Measurements from ENCODE around the gene KRT4.

The KRT4 gene

GRCh38 chr12:52794479-52795331, 19.2 kb downstream of the KRT4 start:
- in situ Hi-C loops (cut with MboI; ENCODE audit: low sequenced_read_pairs) = loop anchor here (10.0 kb wide), 1 partner anchor 70 kb away; no protein-coding TSS in a partner anchor

DNA sequence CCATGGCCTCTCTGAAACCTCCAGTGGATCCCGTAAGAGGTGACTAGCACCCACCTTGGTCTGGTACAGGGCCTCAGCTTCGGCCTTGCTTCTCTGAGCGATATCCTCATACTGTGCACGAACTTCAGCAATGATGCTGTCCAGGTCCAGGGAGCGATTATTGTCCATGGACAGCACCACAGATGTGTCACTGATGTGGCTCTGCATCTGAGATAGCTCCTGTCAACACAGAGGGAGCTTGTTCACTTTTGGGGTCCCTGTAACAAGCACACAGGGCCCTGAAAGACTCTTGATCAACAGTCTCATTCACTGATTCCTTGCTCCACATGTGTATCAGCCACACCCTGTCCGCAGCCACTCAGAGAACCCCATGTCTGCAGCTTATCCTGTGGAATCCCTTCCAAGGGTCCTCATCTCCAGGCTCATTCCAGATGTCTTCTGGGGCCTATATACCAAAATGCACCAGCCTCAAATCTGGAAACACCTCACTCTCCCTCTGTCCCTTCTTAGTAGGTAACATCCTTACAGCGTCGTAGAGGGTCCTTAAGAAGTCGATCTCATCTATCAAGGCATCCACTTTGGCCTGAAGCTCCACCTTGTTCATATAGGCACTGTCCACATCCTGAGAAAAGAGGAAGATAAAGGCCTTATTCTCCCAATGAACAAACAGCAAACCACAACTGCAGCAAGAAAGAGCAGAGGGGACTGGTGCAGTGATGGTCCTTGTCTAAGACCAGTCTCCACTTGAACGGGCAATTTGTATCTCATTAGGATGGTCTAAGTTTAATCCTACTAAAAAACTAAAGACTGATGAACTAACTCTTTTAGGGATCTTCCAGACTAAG, 21.5 kb downstream of the KRT4 start:
- in situ Hi-C loops (cut with MboI; ENCODE audit: low sequenced_read_pairs) = loop anchor here (10.0 kb wide), 1 partner anchor 72 kb away; no protein-coding TSS in a partner anchor

GRCh38 chr12:52791271-52792184, 22.4 kb downstream of the KRT4 start:
- in situ Hi-C loops (cut with MboI; ENCODE audit: low sequenced_read_pairs) = loop anchor here (10.0 kb wide), 1 partner anchor 73 kb away; no protein-coding TSS in a partner anchor

DNA sequence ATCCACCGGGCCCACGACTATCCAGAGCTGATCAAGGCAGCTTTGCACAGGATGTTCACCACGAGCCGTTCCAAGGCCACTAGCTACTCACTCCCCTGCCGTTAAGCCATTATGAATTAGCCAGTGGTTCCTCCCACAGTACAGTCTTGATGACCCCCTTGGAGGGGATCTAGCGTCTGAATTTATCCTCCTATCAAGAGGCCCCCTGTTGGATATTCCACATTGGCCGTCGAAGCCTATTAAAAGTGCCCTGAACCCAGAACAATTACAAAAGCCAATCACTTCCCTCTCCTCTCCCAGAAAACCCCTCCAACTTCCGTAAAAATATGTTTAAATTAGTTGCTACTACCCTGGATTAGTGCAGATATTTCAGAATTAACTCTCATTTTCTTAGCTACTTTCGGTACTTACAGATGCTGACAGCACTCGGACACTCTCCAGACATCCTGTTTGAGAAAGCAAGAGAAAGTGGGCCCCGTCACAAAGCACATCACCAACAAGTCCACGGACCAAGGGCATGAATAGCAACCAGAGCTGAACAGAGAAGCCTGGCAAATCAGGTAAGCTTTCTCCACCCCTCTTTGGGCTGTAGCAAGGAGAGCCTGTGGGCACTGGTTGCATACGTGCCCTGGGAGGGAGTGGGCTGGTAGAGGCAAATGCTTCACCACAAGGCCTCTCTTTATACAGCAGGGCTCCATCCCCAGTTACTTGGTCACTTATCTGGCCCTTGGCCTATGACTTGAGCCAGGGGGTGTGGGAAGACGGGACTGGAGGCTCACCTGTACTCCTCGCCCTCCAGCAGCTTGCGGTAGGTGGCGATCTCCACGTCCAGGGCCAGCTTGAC, 23.3 kb downstream of the KRT4 start:
- in situ Hi-C loops (cut with MboI; ENCODE audit: low sequenced_read_pairs) = loop anchor here (10.0 kb wide), 1 partner anchor 74 kb away; no protein-coding TSS in a partner anchor

DNA sequence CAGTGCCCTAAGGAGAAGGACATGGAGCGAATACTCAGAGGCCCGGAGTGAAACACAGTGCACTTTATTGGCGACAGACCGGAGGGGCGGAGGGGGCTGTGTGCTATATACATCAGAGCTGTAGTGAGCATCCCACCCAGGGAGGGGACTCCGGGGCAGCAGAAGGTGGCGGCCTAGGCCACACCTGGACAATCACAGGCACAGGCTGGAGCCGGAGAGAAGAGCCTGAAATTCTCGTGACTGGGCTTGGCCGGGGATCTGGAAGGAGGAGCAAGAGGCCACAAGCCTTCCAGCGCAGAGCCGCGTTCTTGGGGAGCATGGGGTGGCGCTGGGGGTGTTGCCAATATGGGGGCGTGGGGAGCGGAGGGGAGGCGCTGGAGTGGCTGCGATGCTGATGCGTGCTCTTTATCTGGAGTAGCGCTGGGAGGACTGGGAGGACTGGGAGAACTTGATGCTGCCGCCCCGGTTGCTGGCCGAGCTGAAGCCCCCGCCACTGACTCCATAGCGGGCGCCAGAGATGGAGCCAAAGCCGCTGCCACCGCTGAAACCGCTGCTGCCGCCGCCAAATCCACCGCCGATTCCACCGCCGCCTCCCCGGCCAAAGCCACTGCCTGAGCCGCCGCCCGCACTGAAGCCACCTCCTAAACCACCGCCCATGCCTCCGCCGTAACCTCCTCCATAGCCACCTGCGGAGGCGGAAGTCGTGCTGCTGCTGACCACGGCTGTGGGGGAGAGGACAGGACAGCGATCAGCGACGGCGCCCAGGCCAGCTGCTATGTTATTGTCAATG, 24.1 kb downstream of the KRT4 start:
- in situ Hi-C loops (cut with MboI; ENCODE audit: low sequenced_read_pairs) = loop anchor here (10.0 kb wide), 1 partner anchor 75 kb away; no protein-coding TSS in a partner anchor

DNA sequence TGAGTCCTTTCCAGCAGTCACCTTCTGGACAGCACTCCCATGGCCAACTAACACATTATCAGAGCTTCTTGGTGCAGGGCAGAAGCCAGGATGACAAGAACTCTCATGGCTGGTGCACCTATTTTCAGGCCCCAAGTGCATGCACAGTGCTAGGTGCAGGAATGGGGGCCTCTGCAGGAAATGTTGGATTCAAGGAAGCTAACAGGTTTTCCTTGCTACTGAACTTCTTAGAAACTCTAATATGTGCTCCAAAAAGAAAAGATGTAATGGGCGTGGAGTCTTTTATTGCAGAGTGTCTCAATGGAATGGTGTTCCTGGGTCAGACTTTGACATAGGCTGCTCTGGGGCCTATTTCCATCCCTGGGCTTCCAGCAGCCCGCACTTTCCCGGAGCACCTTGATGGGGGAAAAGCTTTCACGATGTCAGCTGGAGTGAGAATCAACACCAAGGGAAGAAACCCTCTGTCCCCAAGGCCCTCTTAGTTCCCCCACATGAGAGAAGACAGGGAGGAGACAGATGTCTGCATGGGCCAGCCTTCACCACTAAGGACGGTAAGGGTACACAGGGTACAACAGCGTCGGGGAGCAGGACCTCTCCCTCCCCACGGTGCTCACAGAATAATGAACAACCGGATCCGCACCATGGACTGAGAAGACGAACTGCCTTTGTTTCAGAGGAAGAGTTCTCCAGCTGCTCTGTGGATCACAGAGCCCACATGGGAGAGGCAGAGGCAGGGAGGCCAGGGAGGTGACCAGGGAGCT, 24.9 kb downstream of the KRT4 start:
- in situ Hi-C loops (cut with MboI; ENCODE audit: low sequenced_read_pairs) = no loop called here

- in situ Hi-C loops (cut with MboI; ENCODE audit: low sequenced_read_pairs) = no loop called here
These were observed 25.6 kb downstream of the KRT4 start for GRCh38 chr12:52788192-52788875.

GRCh38 chr12:52787324-52788191, 26.4 kb downstream of the KRT4 start:
- in situ Hi-C loops (cut with MboI; ENCODE audit: low sequenced_read_pairs) = no loop called here

- in situ Hi-C loops (cut with MboI; ENCODE audit: low sequenced_read_pairs) = no loop called here
These were observed 29.0 kb downstream of the KRT4 start for GRCh38 chr12:52784909-52785308.

DNA sequence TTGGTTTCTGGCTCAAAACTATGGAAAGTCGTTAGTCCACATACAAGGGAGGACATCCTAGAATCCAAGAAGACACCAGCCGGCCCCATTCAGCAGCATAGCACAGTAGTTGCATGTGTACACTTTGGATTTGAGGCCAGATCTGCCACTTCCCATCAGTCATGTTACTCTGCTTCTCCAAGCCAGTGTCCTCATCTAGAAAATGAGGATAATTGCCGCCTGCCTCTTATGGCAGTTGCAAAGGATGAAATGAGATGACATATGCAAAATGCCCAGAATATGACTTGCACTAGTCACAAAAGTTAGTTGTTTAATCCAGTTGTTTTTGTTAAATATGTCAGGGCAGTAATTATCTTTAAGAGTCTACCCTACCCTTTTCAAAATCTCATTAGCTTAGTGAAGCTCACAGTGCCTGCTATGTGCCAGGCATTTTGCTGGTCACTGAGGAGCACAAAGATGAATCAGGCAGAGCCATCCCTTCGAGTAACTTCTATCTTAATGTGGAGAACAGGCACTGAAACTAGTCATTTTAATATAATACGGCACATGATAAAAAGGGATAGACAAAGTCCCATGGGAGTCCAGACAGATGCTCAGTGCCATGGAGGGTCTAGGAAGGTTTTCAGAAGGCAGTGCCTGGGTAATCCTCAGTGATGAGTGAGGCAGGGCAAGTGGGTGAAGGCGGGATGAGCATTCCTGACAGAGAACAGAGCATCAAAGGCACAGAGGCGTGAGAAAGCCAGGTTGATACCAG, 30.2 kb downstream of the KRT4 start:
- in situ Hi-C loops (cut with MboI; ENCODE audit: low sequenced_read_pairs) = no loop called here

- in situ Hi-C loops (cut with MboI; ENCODE audit: low sequenced_read_pairs) = no loop called here
These were observed 31.4 kb downstream of the KRT4 start for GRCh38 chr12:52782502-52782901.

GRCh38 chr12:52781399-52782082, 32.4 kb downstream of the KRT4 start:
- in situ Hi-C loops (cut with MboI; ENCODE audit: low sequenced_read_pairs) = no loop called here

GRCh38 chr12:52779914-52780313, 34.0 kb downstream of the KRT4 start:
- in situ Hi-C loops (cut with MboI; ENCODE audit: low sequenced_read_pairs) = no loop called here

DNA sequence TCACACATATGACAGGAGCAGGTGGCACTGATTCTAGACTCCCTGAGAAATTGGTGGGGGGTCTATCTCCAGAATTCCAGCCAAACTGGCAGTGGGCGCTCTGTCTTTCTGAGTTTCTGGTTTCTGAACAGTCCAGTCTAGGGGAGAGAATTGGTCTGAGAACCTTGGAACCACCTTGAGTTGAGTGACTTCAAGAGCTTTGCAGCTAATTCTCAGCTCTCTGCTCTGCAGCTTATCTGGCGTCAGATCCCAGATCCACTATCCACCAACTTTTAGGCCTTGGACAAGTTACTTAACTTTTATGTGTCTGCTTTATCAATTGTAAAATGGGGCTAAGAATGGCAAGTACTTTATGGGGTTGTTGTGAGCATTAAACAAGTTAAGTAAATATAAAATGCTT, 35.1 kb downstream of the KRT4 start:
- in situ Hi-C loops (cut with MboI; ENCODE audit: low sequenced_read_pairs) = no loop called here

DNA sequence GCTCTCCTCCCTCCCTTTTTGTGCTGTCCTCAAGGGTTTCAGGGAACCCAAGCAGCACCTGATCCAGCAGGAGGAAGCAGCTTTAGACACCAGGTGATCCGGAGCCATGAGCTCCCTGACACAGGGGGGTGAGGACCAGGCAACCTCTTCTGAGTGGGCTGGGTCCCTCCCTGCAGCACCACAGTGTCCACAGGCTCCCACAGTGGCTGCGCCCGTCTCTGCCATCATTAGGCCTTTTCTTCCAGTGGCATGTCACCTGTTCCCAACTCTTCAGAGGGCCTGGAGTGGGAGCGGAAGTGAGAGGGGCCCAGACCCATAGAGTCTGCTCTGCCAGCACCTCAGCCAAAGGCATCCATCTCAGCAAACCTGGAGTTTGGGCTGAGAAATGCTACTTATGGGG, 36.4 kb downstream of the KRT4 start:
- in situ Hi-C loops (cut with MboI; ENCODE audit: low sequenced_read_pairs) = no loop called here

Measured in HL-60/S4 treated with phorbol 12-myristate 13-acetate at 8.2 ng/mL for 4 days and 3 days (cell line).